Smooth muscle cell (in vitro differentiated cells): ENCODE results near the gene PRKAG1. TPM values are rescaled to one million over a fixed set of nuclear protein-coding genes. Genes with fewer than 3 reads are reported as not detected.

Source experiments
- DNase-seq: peaks from one replicate; lab custom pipeline; 2025; ENCODE audit not compliant: unreplicated experiment; lab: John Stamatoyannopoulos, UW
- H2AFZ ChIP-seq: fragments of 200-600 bp; sonication (generic); 2 replicates; pipeline ENCODE4 v1.6.0; 2016; ENCODE audit warnings: antibody characterized with exemption, low read depth, mild to moderate bottlenecking
- H3F3A ChIP-seq: fragments of 200-600 bp; sonication (generic); 2 replicates; pipeline ENCODE4 v1.6.0; 2017; ENCODE audit warnings: antibody characterized with exemption, low read depth
- H3K27ac ChIP-seq: fragments of 200-600 bp; sonication (generic); 2 replicates; pipeline ENCODE4 v1.5.1; 2016; ENCODE audit warnings: low read depth, mild to moderate bottlenecking
- H3K27me3 ChIP-seq: fragments of 200-600 bp; sonication (generic); 2 replicates; pipeline ENCODE4 v1.6.1; 2016; ENCODE audit warnings: low read depth, mild to moderate bottlenecking
- H3K36me3 ChIP-seq: fragments of 200-600 bp; sonication (generic); 2 replicates; pipeline ENCODE4 v1.5.1; 2016; ENCODE audit warnings: low read depth
- H3K4me1 ChIP-seq: fragments of 200-600 bp; sonication (generic); 2 replicates; pipeline ENCODE4 v1.5.1; 2016; ENCODE audit warnings: low read depth
- H3K4me2 ChIP-seq: fragments of 200-600 bp; sonication (generic); 2 replicates; pipeline ENCODE4 v1.6.0; 2016; ENCODE audit warnings: mild to moderate bottlenecking
- H3K4me3 ChIP-seq: fragments of 200-600 bp; sonication (generic); 2 replicates; pipeline ENCODE4 v1.5.1; 2016; ENCODE audit warnings: mild to moderate bottlenecking
- H3K79me2 ChIP-seq: fragments of 200-600 bp; sonication (generic); 2 replicates; pipeline ENCODE4 v1.6.0; 2016; ENCODE audit warnings: low read depth, mild to moderate bottlenecking
- H3K9ac ChIP-seq: fragments of 200-600 bp; sonication (generic); 2 replicates; pipeline ENCODE4 v1.6.0; 2016; ENCODE audit warnings: low read depth
- H3K9me3 ChIP-seq: fragments of 200-600 bp; sonication (generic); replicated peaks from 2 replicates; pipeline ENCODE4 v1.5.1; 2016; ENCODE audit warnings: low read depth
- H4K20me1 ChIP-seq: fragments of 200-600 bp; sonication (generic); 2 replicates; pipeline ENCODE4 v1.6.0; 2016; ENCODE audit warnings: low read depth
- WGBS: methylation state at CpG from one replicate; pipeline ENCODE4 v1.1.7; 2016; ENCODE audit warnings: low lambda C conversion rate; 5-methylcytosine and 5-hydroxymethylcytosine counted together
- polyA plus RNA-seq: library from polyadenylated mRNA; unstranded; fragments of >200 nt; fragmentation: Nextera tagmentation; extraction: Ambion mirVana; gene quantifications from 2 replicates; pipeline ENCODE4 v1.2.1, GENCODE V29; 2016
- total RNA-seq: library from RNA; depleted of rRNA; stranded (reverse); fragments of >200 nt; gene quantifications from 2 replicates; pipeline ENCODE4 v1.2.3, GENCODE V29; 2014
- TF ChIP-seq, protein P1 (sequence below): fragments of 200-600 bp; sonication (generic); IDR thresholded peaks from 2 replicates; pipeline ENCODE4 v1.5.1; 2017; ENCODE audit warnings: borderline replicate concordance, mild to moderate bottlenecking, antibody characterized with exemption; ENCODE audit not compliant: insufficient read depth, poor library complexity, severe bottlenecking

The PRKAG1 gene
- total and polyA plus RNA-seq, 2 experiments from 2014 or later: 42.5 to 62.6 TPM

DNA sequence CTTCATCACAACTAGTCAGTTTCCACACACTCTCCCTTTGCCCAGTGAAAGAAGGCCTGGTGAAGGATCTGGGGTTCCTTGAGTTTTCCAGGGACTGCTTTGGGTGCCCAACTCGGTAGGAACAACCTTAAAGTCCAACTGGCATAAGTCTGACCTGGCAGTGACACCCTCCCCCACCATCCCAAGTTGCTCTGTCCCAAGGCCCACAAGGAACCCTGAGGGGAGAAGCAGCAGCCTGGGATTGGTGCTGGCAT is 40.4 kb upstream of the PRKAG1 start:
- H3K36me3 ChIP-seq: no peaks in the 10 kb centered on the region
- peaks cover 5% of the 10 kb centered on the region for H3F3A ChIP-seq
- peaks cover 66% of the 10 kb centered on the region for H3K79me2 ChIP-seq
- peak overlapping the region; percentile 87 for H3K4me3 ChIP-seq
- no peaks in the 10 kb centered on the region for H3K27me3 ChIP-seq
- H3K9me3 ChIP-seq: no peaks in the 10 kb centered on the region
- peak overlapping the region; percentile 89 for H3K27ac ChIP-seq
- 0% methylated on average over 1 of the region's 1 CpG for WGBS
- peaks cover 37% of the 10 kb centered on the region for H3K4me1 ChIP-seq
- H3K9ac ChIP-seq: peak overlapping the region; percentile 98
- TF ChIP-seq, protein P1, sequence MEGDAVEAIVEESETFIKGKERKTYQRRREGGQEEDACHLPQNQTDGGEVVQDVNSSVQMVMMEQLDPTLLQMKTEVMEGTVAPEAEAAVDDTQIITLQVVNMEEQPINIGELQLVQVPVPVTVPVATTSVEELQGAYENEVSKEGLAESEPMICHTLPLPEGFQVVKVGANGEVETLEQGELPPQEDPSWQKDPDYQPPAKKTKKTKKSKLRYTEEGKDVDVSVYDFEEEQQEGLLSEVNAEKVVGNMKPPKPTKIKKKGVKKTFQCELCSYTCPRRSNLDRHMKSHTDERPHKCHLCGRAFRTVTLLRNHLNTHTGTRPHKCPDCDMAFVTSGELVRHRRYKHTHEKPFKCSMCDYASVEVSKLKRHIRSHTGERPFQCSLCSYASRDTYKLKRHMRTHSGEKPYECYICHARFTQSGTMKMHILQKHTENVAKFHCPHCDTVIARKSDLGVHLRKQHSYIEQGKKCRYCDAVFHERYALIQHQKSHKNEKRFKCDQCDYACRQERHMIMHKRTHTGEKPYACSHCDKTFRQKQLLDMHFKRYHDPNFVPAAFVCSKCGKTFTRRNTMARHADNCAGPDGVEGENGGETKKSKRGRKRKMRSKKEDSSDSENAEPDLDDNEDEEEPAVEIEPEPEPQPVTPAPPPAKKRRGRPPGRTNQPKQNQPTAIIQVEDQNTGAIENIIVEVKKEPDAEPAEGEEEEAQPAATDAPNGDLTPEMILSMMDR: no peak
- no peak overlapping the region for H2AFZ ChIP-seq
- H4K20me1 ChIP-seq: peaks cover 57% of the 10 kb centered on the region
- no peak for DNase-seq
- H3K4me2 ChIP-seq: peak overlapping the region; percentile 99

DNA sequence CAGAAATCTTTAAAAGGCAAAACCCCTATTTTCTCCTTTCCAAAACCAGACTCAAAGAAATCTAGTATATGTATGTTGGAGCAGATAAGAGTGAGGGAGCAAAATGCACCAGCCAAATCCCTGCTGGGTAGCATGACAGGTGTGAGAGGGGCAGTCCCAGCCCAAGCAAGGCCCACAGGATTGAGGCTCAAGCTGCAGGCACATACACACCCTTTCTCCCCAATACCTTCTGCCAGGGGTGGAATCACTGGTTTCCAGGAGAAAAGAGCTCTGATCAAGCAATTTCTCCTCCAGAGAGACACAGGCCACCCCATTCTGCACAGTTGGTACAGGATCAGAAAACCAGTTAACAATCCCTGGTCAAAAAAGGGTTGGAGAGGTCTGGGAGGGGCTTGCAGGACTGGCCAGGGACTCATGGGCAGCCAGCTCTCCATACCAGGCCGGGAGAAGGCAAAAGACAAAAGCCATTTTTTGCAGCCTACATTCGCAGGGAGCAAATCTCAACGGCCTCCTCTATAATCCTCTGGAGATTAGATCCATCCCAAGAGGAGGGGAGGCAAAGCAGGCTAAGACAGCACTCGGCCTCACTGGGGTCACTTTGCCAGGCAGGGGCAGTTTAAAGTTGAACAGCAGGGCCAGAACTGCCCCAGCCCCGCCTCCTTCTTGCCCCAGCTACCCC is 39.9 kb upstream of the PRKAG1 start:
- H3K27ac ChIP-seq: no peak overlapping the region

DNA sequence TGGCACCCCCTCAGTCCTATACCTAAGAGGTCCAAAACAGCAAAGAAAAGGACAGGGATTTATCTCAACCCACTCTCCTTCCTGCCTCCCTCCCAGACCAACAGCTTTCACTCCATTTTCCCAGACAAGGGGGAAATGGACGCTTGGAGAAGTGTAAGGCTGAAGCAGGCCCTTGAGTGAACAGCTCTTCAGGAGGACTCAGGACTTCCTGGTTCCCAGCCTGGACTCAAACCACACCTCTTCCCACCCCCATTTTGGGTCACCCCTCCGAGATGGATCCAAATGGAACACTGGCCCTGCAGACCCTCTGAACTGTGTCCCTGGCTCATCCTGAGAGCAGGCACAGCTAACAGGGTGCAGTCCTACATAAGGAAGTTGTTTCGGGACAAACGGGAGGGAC is 39.3 kb upstream of the PRKAG1 start:
- Histone ChIP-seq H3K79me2 (peaks cover 68% of the 10 kb centered on the region), H3K36me3 (no peaks in the 10 kb centered on the region), H3K4me3 (peak overlapping the region; percentile 87), H3K9ac (peak overlapping the region; percentile 98), H3K27ac (no peak overlapping the region), H3K4me2 (peak overlapping the region; percentile 99), H4K20me1 (peaks cover 67% of the 10 kb centered on the region), H3F3A (peaks cover 5% of the 10 kb centered on the region), H2AFZ (no peak overlapping the region), H3K9me3 (no peaks in the 10 kb centered on the region), H3K27me3 (no peaks in the 10 kb centered on the region), H3K4me1 (peaks cover 37% of the 10 kb centered on the region)
- TF ChIP-seq, protein P1: no peak
- no peak for DNase-seq
- WGBS: 23% methylated on average over 4 of the region's 4 CpGs

More for the DNA sequence above, 39.9 kb upstream of the PRKAG1 start:
- Histone ChIP-seq H3K79me2 (peaks cover 68% of the 10 kb centered on the region), H3F3A (peaks cover 5% of the 10 kb centered on the region), H3K9ac (peak overlapping the region; percentile 98), H3K4me2 (peak overlapping the region; percentile 99), H3K27me3 (no peaks in the 10 kb centered on the region), H3K4me1 (peaks cover 37% of the 10 kb centered on the region), H4K20me1 (peaks cover 61% of the 10 kb centered on the region), H3K4me3 (peak overlapping the region; percentile 87), H3K36me3 (no peaks in the 10 kb centered on the region), H3K9me3 (no peaks in the 10 kb centered on the region), H2AFZ (no peak overlapping the region)
- WGBS: 5% methylated on average over 5 of the region's 5 CpGs
- no peak for DNase-seq
- TF ChIP-seq, protein P1: no peak
